Renal cortex interstitium (tissue), 11 donors: ENCODE results near the gene PGGHG. TPM values are rescaled to one million over a fixed set of nuclear protein-coding genes. Genes with fewer than 3 reads are reported as not detected.
A peak's percentile ranks its signal among the peaks of the same experiment; 100 is the strongest.
"Not testable (repeated sequence)": the region's sequence is repeated elsewhere in the genome, so short reads cannot be mapped to it uniquely, and the experiment has no call there.

ENCODE experiments used
- DNase-seq, 11 donors: peaks; one replicate each; pipeline ENCODE4 v3.0.0-alpha.2; 2013; ENCODE audit warnings: low read depth in 9 of 11, low spot score in 4 of 11; ENCODE audit errors: extremely low read depth in 1 of 11
- polyA plus RNA-seq, 3 donors: library from polyadenylated mRNA; unstranded; fragments of 120-200 nt; gene quantifications; one replicate each; pipeline ENCODE4 v1.2.1, GENCODE V29; 2013; ENCODE audit not compliant: insufficient read length in 3 of 3

PGGHG gene
- polyA plus RNA-seq, 3 donors, result 10.9 to 52.6 (median 29.2) TPM

- DNase-seq, result no peak
Observed at GRCh38 chr11:266676-267439, 22.1 kb upstream of the PGGHG start.

DNA sequence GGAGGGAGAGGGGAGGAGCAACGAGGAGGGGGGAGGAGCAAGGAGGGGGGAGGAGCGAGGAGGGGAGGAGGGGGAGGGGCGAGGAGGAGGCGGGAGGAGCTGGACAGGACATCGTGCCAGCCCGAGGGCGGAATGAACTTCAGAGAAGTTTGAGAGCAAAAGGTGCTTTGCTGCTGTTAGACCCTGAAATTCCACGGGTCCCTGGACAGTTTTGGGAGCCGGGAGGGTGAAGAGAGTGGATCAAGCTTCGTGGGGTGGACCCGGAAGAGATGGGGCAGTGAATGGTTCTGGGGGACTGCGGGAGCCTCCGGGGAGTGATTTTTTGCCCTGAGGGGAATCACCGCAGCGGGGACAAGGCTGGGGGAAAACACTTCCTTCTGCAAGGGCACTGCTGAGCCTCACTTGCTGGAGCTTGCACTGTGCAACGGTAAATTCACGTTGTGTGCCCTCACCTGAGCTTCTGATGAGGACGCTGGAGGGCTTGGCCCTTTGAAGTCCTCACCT, 21.4 kb upstream of the PGGHG start:
- DNase-seq, result no peak

DNA sequence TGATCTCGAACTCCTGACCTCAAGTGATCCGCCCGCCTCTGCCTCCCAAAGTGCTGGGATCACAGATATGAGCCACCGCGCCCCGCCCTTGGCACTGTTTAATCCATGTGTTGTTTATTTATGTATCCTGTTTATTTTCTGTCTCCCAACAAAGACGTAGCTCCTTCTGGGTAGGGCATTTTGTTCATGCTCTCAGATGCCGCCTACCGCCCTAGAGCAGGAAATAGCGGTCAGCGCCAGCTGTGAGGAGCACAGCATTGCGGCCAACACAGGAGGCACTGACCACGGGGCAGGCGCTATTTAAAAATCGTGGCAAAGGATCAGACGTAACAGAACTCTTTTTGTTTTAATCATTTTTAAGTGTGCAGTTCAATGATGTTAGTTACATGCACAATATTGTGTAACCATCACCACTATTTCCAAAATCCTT, 20.2 kb upstream of the PGGHG start:
- DNase-seq, result not testable (repeated sequence)

DNA sequence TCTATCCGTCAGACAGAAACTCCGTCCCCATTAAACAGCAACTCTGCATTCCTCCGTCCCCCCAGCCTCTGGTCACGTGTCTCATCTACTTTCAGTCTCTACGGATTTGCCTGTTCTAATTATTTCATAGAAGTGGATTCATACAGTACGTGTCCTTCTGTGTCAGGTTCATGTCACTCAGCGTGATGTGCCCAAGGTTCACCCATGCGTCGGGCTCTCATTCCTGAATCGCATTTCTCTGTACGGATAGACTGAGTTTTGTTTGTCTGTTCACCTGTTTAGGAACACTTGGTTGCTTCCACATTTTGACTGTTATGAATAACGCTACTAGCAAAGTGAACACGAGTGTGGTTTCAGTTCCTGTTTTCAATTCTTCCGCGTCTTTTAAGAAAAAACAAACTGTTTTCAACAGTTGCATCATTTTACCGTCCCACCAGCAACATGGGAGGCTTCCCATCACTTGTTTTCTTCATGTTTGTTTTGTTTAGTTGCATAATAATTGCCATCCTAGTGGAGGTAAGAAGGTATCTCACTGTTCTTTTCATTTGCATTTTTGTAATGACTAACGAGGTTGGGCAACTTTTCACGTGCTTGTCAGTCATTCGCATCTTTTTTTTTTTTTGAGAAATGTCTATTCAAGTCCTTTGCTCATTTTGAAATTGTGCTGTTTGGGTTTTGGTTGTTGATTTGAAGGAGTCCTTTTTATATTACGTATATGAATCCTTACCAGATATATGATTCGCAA, 19.6 kb upstream of the PGGHG start:
- DNase-seq, result no peak

DNA sequence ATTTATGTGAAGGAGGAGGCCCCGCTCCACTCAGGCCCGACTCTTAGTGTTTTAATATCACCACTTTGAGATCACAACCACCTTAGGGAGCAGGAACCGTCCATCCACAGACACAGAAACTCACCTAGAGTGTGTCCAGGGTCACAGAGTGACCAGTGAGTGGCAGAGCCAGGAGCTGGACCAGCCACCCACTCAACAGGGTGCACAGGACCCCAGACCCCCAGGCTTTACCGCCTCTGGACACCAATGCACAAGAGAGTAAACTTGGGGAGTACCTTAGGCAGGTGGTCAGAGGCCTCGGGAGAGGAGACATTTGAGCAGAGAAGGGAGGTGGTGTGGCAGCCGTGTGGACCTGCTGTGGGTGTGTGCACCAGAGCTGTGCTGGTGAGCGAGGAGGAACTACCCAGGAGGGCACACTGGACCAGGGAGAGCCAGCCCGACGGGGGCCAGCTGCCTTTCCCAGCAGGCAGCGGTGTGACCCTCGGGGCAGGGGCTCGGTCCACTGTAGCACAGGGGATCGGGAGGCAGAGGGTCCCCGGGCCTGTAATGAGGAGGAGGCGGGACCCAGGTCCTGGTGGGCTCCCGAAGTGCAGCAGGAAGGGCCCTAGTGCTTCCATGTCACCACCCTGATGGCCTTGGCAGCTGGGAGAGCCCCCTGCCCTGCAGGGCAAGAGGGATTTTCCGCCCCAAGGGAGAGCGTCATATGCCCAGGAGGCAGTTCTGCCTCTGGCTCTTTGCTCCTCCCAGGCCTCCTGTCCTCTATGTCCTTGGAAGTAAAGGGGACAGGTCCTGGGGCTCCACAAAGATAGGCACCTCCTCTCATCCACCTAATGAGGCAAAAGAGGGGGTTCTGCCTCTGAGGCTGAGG, 18.2 kb upstream of the PGGHG start:
- no peak for DNase-seq

DNA sequence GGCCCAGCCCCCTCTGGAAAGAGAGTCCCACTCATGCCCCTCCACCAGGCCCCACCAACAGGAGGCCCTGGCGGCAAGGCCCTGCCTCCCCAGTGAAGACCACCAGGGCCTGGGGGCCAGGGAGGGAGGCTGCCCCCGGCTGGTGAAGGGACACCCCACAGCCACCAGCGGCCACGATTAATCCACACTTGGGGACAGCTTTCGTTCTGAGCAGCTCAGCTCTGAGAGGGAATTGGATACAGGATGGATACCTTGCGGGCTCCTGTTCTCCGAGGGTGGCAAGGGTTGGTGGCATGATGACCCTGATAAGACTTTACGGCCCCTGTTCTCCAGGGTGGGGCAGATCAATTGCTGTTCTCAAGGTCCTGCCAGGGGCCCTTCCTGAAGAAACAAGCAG, 17.6 kb upstream of the PGGHG start:
- DNase-seq, result no peak

DNA sequence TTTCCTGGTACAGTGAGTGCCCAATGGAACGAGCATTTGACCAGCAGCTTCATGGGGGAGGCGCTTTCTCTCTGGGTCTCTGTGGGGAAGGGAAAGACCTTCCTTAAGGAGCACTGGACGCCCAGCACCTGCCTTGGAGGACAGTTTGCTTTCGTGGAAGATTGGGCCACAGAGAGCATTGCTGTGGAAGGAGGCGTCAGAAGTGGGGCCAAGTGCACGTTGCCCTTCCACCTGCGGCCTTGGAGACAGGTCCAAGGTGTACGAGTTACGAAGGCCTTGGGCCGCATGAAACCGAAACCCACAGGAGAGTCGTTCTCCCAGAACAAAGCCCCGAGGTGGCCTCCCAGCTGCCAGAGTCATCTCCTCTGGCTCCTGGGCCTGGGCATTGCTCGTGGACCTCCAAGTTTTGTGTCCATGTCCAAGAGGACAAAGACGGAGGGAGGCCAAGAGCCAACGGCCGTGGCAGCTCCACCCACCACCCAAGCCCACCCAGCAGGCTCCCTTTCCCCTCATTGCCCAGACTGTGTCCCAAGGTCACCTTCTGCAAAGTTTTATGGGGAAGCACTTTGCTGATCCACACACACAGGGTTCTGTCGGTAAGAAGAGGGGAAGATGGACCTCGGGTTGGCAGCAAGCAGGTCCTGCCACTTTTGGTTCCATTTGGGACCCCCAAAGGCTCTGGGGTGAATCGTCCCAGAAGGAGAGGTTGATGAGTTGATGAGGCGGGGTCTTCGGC, 16.6 kb upstream of the PGGHG start:
- no peak for DNase-seq

DNA sequence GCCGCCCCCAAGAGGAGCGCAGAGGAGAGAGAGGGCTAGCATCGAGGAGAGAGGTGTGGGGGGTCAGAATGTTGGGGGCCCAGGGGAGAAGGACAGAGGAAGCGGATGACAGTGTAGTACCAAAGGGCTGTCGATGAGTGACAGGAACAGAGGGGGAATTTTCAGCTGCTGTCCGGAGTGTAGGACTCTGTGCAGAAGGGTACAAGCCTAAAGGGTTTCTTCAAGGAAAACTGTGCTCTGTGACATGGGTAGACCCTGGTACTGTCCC, 16.1 kb upstream of the PGGHG start:
- DNase-seq, result no peak

DNA sequence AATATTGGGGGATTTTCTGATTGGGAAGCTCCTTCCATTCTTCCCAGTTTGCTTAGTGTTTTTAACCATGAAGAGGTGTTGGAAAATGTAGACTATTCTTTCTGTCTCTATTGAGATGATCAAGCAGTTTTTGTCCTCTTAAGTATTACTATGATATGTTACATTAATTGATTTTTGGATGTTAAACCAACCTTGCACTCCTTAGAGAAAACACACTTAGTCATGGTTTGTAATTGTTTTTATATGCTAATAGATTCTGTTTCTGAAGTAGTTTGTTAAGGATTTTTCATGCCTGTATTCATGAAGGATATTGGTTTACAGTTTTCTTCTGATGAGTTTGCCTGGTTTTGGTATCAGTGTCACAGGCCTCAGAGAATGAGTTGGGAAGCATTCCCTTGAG, 12.7 kb upstream of the PGGHG start:
- DNase-seq, result no peak

DNA sequence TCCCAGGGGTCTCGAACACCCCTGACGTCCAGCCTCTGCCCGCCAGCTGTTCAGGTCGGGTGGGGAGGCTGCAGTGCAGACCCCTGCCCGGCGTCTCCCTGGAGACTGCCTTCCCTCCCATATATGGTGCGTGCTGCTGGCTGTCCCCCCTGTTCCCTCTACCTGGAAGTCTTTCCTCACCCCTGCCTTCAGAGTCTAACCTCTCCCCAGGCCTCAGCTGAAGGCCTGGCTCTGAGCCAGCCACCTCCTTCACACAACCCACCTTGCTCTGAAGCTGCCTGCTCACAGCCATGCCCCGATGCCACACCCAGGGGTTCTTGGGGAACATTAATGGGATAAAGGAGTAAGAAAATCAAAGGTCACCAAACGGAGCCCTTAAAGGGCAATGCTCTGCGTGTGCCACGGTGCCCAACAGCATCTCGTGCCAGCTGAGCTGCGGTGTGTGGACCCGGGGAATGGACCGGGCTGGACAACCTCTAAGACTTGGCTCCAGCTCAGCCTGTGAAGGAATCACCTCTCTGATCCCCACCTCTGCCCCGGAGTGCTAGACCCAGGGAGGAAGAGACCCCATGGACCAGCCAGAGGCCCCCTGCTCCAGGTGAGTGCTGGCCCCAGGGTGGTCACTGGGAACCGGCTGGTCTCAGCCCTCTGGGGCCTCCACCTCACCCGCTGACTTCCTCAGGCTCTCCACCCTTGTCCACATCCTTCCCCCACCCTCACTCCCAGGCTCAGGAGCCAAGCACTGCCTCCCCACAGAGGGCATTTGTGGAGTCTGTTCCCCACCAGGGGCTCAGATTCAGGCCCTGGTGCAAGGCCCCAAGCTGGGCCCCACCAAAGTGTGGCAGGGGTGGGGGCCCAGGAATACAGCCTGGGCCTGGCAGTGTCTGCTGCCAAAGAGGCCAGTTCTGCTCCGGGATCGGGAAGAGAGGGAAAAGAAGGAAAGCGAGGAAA, 10.7 kb upstream of the PGGHG start, which contains the start of gene NLRP6:
Gene NLRP6 (plus strand): TSS at position 407 of the 951 bp plus-strand sequence. CDS start 163 bp downstream, at position 570.
- no peak for DNase-seq

DNA sequence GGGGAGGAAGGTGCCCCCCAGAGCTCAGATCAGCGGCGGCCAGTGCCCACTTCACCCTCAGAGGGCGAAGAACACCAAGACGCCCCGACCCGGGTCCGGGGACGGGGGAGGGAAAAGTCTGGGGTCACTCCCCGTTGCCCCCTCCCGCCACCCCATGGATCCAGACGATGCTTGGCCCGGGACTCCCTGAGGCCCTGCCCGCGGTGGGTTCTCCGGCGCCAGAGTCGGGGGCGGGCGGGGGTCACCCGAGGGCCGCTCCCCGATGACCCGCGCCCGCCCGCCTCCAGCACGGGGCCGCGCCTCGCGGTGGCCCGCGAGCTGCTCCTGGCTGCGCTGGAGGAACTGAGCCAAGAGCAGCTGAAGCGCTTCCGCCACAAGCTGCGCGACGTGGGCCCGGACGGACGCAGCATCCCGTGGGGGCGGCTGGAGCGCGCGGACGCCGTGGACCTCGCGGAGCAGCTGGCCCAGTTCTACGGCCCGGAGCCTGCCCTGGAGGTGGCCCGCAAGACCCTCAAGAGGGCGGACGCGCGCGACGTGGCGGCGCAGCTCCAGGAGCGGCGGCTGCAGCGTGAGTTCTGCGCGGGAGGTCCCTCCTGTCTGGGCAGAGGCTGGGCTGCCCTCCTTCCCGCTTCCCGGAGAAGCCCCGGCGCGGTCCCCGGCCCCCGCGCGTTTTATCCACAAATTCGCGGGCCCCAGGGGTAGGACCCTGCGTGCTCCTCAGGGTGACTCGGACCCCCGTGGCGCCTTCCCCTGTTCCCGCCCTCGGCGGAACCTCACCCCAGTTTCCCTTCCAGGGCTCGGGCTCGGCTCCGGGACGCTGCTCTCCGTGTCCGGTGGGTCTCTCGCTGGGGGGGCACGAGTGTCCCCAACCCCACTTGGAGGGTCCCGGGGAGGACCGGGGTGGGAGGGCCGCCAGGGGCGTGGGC, 9.6 kb upstream of the PGGHG start:
- no peak for DNase-seq

DNA sequence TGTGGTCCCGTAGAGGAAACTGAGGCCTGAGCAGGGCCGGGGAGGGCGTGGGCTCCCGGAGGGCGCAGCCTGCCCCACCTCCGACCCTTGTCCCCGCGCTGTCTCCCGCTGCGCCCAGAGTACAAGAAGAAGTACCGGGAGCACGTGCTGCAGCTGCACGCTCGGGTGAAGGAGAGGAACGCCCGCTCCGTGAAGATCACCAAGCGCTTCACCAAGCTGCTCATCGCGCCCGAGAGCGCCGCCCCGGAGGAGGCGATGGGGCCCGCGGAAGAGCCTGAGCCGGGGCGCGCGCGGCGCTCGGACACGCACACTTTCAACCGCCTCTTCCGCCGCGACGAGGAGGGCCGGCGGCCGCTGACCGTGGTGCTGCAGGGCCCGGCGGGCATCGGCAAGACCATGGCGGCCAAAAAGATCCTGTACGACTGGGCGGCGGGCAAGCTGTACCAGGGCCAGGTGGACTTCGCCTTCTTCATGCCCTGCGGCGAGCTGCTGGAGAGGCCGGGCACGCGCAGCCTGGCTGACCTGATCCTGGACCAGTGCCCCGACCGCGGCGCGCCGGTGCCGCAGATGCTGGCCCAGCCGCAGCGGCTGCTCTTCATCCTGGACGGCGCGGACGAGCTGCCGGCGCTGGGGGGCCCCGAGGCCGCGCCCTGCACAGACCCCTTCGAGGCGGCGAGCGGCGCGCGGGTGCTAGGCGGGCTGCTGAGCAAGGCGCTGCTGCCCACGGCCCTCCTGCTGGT, 8.8 kb upstream of the PGGHG start:
- DNase-seq, result peak in 1 of 11 donors; percentile 47

DNA sequence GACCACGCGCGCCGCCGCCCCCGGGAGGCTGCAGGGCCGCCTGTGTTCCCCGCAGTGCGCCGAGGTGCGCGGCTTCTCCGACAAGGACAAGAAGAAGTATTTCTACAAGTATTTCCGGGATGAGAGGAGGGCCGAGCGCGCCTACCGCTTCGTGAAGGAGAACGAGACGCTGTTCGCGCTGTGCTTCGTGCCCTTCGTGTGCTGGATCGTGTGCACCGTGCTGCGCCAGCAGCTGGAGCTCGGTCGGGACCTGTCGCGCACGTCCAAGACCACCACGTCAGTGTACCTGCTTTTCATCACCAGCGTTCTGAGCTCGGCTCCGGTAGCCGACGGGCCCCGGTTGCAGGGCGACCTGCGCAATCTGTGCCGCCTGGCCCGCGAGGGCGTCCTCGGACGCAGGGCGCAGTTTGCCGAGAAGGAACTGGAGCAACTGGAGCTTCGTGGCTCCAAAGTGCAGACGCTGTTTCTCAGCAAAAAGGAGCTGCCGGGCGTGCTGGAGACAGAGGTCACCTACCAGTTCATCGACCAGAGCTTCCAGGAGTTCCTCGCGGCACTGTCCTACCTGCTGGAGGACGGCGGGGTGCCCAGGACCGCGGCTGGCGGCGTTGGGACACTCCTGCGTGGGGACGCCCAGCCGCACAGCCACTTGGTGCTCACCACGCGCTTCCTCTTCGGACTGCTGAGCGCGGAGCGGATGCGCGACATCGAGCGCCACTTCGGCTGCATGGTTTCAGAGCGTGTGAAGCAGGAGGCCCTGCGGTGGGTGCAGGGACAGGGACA, 8.0 kb upstream of the PGGHG start:
- DNase-seq, result no peak

GRCh38 chr11:281486-282161, 7.3 kb upstream of the PGGHG start:
- no peak for DNase-seq

- no peak for DNase-seq
Observed at GRCh38 chr11:282171-282570, 6.8 kb upstream of the PGGHG start.
